ENCODE data around the gene MAN1A2.
"Not testable (repeated sequence)": the region's sequence is repeated elsewhere in the genome, so short reads cannot be mapped to it uniquely, and the experiment has no call there.

Gene MAN1A2

GRCh38 chr1:117473063-117473462 lies 105.8 kb downstream of the MAN1A2 start:
- no peak overlapping the region for H3K27ac ChIP-seq
- no peak for TF ChIP-seq ZFX (IDR thresholded peaks at IDR 0.05; ENCODE audit: borderline replicate concordance)
- no peak for TF ChIP-seq CTCF (IDR thresholded peaks at IDR 0.05)

- not testable (repeated sequence) for H3K27ac ChIP-seq
Measured at GRCh38 chr1:117475495-117475894, 108.2 kb downstream of the MAN1A2 start.

GRCh38 chr1:117479086-117479485 lies 111.8 kb downstream of the MAN1A2 start:
- H3K27ac ChIP-seq = no peak overlapping the region
- TF ChIP-seq CTCF (IDR thresholded peaks at IDR 0.05) (no peak), ZFX (IDR thresholded peaks at IDR 0.05; ENCODE audit: borderline replicate concordance) (no peak)

GRCh38 chr1:117481410-117481809 lies 114.2 kb downstream of the MAN1A2 start:
- TF ChIP-seq ZFX (IDR thresholded peaks at IDR 0.05; ENCODE audit: borderline replicate concordance) (no peak), CTCF (IDR thresholded peaks at IDR 0.05) (no peak)
- no peak overlapping the region for H3K27ac ChIP-seq

GRCh38 chr1:117493906-117494305 lies 126.7 kb downstream of the MAN1A2 start:
- H3K27ac ChIP-seq = no peak overlapping the region
- TF ChIP-seq ZFX (IDR thresholded peaks at IDR 0.05; ENCODE audit: borderline replicate concordance) (no peak), CTCF (IDR thresholded peaks at IDR 0.05) (no peak)

- TF ChIP-seq ZFX (IDR thresholded peaks at IDR 0.05; ENCODE audit: borderline replicate concordance) = no peak
- TF ChIP-seq CTCF (IDR thresholded peaks at IDR 0.05) = no peak
- no peak overlapping the region for H3K27ac ChIP-seq
Measured at GRCh38 chr1:117495068-117495467, 127.8 kb downstream of the MAN1A2 start.

GRCh38 chr1:117499071-117499470 lies 131.8 kb downstream of the MAN1A2 start:
- no peak overlapping the region for H3K27ac ChIP-seq
- TF ChIP-seq ZFX (IDR thresholded peaks at IDR 0.05; ENCODE audit: borderline replicate concordance) (no peak), CTCF (IDR thresholded peaks at IDR 0.05) (no peak)

- TF ChIP-seq CTCF (IDR thresholded peaks at IDR 0.05) = no peak
- no peak for TF ChIP-seq ZFX (IDR thresholded peaks at IDR 0.05; ENCODE audit: borderline replicate concordance)
- H3K27ac ChIP-seq = no peak overlapping the region
Measured at GRCh38 chr1:117500584-117500983, 133.3 kb downstream of the MAN1A2 start.
